HTR-8/SVneo (cell line): Measurements from ENCODE around the gene SPATA20.
A peak's percentile ranks its signal among the peaks of the same experiment; 100 is the strongest.

Experiments used
- DNase-seq: peaks from one replicate; pipeline ENCODE4 v3.0.0; 2011; ENCODE audit warnings: low spot score, mixed read lengths; ENCODE audit not compliant: insufficient read length
- FAIRE-seq: peaks from 2 replicates; lab custom pipeline; 2011; peaks lifted over from hg19 to GRCh38; lab: Jason Lieb, UNC

SPATA20 gene

DNA sequence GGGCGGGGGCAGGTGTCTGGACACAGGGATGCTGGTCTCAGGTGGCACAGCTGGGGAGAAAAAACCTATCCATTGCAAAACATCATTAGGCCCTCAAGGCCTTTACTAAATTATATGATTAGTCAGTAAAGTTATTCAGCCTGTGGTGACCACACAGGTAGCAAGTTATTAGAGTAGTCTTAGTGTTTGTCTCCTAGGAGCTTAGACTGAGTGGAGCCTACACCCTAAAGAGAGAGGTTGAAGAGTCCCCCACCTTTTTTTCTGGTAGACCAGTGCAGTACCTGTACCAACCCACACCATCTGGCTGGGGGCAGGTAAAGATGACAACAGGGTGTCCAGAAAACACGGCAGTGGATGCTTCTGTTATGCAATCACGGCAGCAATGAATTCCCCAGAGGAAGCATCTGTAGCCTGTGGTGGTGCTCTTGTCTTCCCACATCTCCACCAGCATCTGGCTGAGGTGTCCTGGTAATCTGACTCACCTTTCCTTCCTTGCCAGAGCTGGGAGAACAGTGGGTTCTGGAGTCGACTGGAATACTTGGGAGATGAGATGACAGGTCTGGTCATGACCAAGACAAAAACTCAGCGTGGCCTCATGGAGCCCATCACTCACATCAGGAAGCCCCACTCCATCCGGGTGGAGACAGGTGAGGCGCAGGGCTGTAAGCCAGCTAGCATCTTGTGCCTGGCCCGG is 27.7 kb upstream of the SPATA20 start:
- FAIRE-seq (no peak), DNase-seq (no peak)

DNA sequence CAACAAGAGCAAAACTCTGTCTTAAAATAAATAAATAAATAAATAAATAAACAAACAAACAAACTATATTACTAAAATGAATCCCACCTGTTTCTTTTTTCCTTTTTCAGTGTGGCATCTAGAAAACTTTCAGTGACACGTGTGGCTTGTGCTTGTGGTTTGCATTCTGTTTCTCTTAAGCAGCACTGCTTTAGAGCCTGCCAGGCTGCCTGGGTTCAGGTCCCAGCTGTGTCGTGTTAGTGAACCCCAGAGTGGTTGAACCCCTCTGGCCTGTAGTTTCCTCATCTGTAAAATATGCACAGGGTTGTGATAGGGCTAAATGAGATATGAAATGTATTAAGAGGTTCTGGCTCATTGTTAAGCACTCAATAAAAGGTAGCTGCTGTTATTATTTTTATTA is 26.5 kb upstream of the SPATA20 start:
- no peak for FAIRE-seq
- no peak for DNase-seq

GRCh38 chr17:50521514-50521913 is 25.5 kb upstream of the SPATA20 start:
- no peak for DNase-seq
- no peak for FAIRE-seq

GRCh38 chr17:50522766-50523165 is 24.2 kb upstream of the SPATA20 start:
- FAIRE-seq (no peak), DNase-seq (no peak)

GRCh38 chr17:50523208-50523607 is 23.8 kb upstream of the SPATA20 start:
- no peak for FAIRE-seq
- DNase-seq, result no peak

GRCh38 chr17:50524838-50525237 is 22.1 kb upstream of the SPATA20 start:
- no peak for DNase-seq
- no peak for FAIRE-seq

- FAIRE-seq (peak; percentile 9), DNase-seq (no peak)
Measured at GRCh38 chr17:50527155-50527762, 19.7 kb upstream of the SPATA20 start.

GRCh38 chr17:50527949-50528474 is 19.0 kb upstream of the SPATA20 start:
- DNase-seq, result no peak
- peak; percentile 58 for FAIRE-seq

DNA sequence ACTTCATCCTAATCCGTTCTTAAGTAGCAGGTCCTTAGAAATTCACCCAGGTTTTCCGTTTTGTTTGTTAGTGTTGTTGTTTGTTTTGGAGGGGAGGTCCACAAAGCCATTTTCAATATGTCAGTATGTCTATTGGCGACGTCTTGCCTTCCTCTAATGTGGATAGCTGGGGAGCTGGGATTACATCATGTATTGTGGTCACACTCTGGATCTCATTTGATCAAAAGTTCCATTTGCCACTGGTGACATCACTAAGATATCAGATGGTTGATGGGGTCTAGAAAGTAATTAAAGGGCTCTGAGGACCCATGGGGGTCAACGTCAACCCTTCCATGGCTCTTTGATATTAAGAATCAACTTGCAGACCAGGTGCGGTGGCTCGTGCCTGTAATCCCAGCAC is 17.1 kb upstream of the SPATA20 start:
- FAIRE-seq (no peak), DNase-seq (no peak)

GRCh38 chr17:50531428-50532025 is 15.4 kb upstream of the SPATA20 start:
- FAIRE-seq (peak; percentile 84), DNase-seq (no peak)

GRCh38 chr17:50532452-50533024 is 14.4 kb upstream of the SPATA20 start, which contains the start of gene EPN3:
Gene EPN3 (plus strand): TSS chr17:50532735. CDS start chr17:50536557, 3,822 bp downstream.
- FAIRE-seq (no peak), DNase-seq (no peak)

GRCh38 chr17:50533185-50533584 is 13.8 kb upstream of the SPATA20 start:
- FAIRE-seq, result no peak
- no peak for DNase-seq

GRCh38 chr17:50533720-50534148 is 13.2 kb upstream of the SPATA20 start:
- no peak for DNase-seq
- FAIRE-seq, result no peak

- DNase-seq (no peak), FAIRE-seq (no peak)
Measured at GRCh38 chr17:50534222-50534978, 12.6 kb upstream of the SPATA20 start.

- DNase-seq, result no peak
- FAIRE-seq, result peak; percentile 38
Measured at GRCh38 chr17:50534979-50535326, 12.0 kb upstream of the SPATA20 start.

DNA sequence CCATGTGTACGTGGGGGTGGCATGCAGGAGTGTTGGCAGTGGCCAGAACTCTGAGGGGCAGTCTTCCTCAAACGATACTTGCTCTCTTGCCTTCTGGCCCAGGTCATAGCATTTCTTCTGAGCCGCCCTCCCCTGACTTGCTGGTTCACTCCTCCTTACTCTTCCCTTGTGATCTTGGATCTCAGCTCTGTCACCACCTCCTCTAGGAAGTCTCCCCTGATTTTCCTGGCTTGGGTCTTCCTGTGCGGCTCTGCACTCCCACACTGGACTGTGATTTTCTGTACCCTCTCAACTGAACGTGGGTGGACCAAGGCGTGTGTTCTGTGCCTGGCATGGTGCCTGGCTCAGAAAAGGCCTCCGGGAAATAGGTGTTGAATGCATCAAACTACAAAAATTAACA is 11.6 kb upstream of the SPATA20 start:
- peak; percentile 67 for FAIRE-seq
- DNase-seq, result no peak

DNA sequence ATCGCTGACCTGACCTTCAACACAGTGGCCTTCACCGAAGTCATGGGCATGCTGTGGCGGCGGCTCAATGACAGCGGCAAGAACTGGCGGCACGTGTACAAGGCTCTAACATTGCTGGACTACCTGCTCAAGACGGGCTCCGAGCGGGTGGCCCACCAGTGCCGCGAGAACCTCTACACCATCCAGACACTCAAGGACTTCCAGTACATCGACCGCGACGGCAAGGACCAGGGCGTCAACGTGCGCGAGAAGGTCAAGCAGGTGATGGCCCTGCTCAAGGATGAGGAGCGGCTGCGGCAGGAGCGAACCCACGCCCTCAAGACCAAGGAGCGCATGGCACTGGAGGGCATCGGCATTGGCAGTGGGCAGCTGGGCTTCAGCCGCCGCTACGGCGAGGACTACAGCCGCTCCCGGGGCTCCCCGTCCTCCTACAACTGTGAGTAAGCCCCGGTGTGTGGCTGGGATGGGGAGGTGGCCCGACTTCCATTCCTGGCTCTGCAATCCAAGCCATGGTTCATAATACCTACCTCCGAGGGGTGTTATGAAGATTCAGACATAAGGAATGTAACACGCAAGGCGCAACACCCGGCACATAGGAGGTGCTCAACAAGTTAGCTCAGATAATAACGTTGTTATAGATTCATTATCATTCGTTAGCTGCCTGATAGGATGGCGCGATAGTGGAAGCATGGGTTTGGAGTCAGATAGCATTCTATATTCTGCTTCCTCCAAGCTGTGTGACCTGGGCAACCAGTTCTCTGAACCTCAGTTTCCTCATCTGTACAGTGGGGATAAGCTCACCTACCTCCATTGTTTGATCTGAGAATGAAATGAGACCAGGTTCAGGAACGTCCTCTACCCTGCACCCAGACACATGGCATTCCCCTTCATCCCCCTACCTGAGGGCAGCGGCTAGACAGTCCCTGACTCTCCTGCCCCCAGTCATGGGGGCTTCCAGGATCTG is 10.0 kb upstream of the SPATA20 start:
- DNase-seq (no peak), FAIRE-seq (peak; percentile 75)

GRCh38 chr17:50537721-50538548 is 9.0 kb upstream of the SPATA20 start:
- FAIRE-seq (no peak), DNase-seq (no peak)
